HG02763 (cell line): ENCODE data around the gene TMEM237.
"Not testable (repeated sequence)": the region's sequence is repeated elsewhere in the genome, so short reads cannot be mapped to it uniquely, and the experiment has no call there.

Source experiments
- ATAC-seq: cut with Tn5 transposase; IDR thresholded peaks from one replicate; pipeline ENCODE4 v1.9.1; 2021; ENCODE audit warnings: mild to moderate bottlenecking, moderate library complexity; ENCODE audit not compliant: unreplicated experiment

Gene TMEM237

GRCh38 chr2:201643216-201643890 is at the start of gene TMEM237:
TSS of gene TMEM237 (minus strand) at chr2:201643503. CDS start at chr2:201643400, 103 bp downstream.
- peak; percentile 51 for ATAC-seq

GRCh38 chr2:201685156-201685555 is 41.9 kb upstream of the TMEM237 start:
- no peak for ATAC-seq

- no peak for ATAC-seq
Observed at GRCh38 chr2:201680743-201681142, 37.4 kb upstream of the TMEM237 start.

GRCh38 chr2:201678401-201678800 is 35.1 kb upstream of the TMEM237 start:
- ATAC-seq: no peak

- no peak for ATAC-seq
Observed at GRCh38 chr2:201675454-201675853, 32.2 kb upstream of the TMEM237 start.

GRCh38 chr2:201674794-201675193 is 31.5 kb upstream of the TMEM237 start:
- no peak for ATAC-seq

GRCh38 chr2:201674298-201674697 is 31.0 kb upstream of the TMEM237 start:
- no peak for ATAC-seq

- ATAC-seq: no peak
Observed at GRCh38 chr2:201673546-201673945, 30.2 kb upstream of the TMEM237 start.

- ATAC-seq: not testable (repeated sequence)
Observed at GRCh38 chr2:201671205-201671604, 27.9 kb upstream of the TMEM237 start.

GRCh38 chr2:201669865-201670264 is 26.6 kb upstream of the TMEM237 start:
- no peak for ATAC-seq

- ATAC-seq: no peak
Observed at GRCh38 chr2:201668402-201668910, 25.2 kb upstream of the TMEM237 start.

GRCh38 chr2:201664334-201664733 is 21.0 kb upstream of the TMEM237 start:
- no peak for ATAC-seq

GRCh38 chr2:201661366-201661765 is 18.1 kb upstream of the TMEM237 start:
- ATAC-seq: no peak

- no peak for ATAC-seq
Observed at GRCh38 chr2:201660293-201660895, 17.1 kb upstream of the TMEM237 start.

GRCh38 chr2:201656740-201657139 is 13.4 kb upstream of the TMEM237 start:
- ATAC-seq: no peak

GRCh38 chr2:201656102-201656501 is 12.8 kb upstream of the TMEM237 start:
- no peak for ATAC-seq

- ATAC-seq: no peak
Observed at GRCh38 chr2:201654616-201655384, 11.5 kb upstream of the TMEM237 start.

GRCh38 chr2:201653221-201653620 is 9.9 kb upstream of the TMEM237 start:
- no peak for ATAC-seq

- ATAC-seq: no peak
Observed at GRCh38 chr2:201649442-201649841, 6.1 kb upstream of the TMEM237 start.

- ATAC-seq: no peak
Observed at GRCh38 chr2:201647431-201647830, 4.1 kb upstream of the TMEM237 start.

GRCh38 chr2:201644001-201644400 is 698 bp upstream of the TMEM237 start:
- no peak for ATAC-seq
